ENCODE results near the gene SNPH.

Gene SNPH

GRCh38 chr20:1308702-1309095 is 42.6 kb downstream of the SNPH start:
- no peak overlapping the region for H3K4me3 ChIP-seq
- no peak overlapping the region for H3K27ac ChIP-seq
- TF ChIP-seq CTCF (IDR thresholded peaks at IDR 0.05), result no peak
- DNase-seq (ENCODE audit: low spot score), result no peak

DNA sequence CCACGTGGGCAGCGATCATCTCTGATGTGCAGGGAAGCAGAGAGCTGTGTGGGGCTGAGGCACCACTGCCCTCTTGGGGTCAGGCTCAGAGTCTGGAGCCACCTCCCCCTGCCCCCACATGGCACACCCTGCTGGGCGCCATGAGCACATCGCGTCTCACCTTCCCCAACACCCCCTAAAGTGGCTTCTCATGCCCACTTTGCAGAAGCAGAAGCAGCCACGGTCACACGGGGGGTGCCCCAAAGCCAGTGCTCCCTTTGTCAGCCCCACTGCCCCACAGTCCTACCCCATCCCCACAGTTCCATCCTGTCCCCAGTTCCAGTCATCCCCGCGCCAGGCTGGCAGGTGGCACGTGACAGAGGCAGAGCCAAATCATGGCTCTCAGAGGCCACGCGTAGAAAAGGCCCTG is 43.3 kb downstream of the SNPH start:
- Histone ChIP-seq H3K27ac (no peak overlapping the region), H3K4me3 (no peak overlapping the region)
- no peak for DNase-seq (ENCODE audit: low spot score)
- TF ChIP-seq CTCF (IDR thresholded peaks at IDR 0.05), result no peak

GRCh38 chr20:1310071-1310470 is 44.0 kb downstream of the SNPH start:
- no peak for TF ChIP-seq CTCF (IDR thresholded peaks at IDR 0.05)
- no peak for DNase-seq (ENCODE audit: low spot score)
- H3K27ac ChIP-seq, result no peak overlapping the region

DNA sequence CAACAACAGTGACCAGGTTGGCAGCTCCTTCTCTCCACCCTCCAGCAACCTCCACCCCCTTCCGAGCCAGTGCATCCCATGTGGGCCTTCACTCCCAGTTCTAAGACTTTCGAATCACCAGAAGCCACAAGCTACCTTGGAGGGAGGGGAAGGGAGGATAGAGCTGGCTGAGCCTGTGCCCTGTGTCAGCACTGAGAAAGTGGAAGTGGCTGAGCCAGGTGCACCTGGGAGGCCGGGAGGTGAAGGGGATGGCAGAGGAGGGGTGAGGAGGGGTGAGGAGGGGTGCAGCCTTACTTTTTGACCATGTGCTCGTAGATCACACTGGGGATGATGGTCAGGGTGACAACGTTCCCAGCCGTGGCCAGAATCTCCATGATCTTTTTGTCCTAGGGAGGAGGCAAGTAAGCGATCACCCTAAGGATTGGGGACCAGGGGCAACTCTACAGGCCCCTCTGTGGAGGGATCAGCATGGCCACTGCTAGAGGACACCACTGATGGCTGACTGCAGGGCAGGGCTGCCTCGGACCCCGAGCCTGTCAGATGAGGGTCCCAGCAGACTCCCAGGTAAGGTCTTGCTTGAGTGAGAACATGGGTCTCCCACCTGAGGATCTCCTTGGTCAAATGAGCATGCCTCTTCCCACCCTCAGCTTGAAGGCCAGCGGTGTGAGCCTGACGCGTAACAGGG is 44.6 kb downstream of the SNPH start:
- DNase-seq (ENCODE audit: low spot score), result no peak
- no peak for TF ChIP-seq CTCF (IDR thresholded peaks at IDR 0.05)
- Histone ChIP-seq H3K27ac (no peak overlapping the region), H3K4me3 (no peak overlapping the region)

More at GRCh38 chr20:1310071-1310470, 44.0 kb downstream of the SNPH start:
- H3K4me3 ChIP-seq, result no peak overlapping the region

DNA sequence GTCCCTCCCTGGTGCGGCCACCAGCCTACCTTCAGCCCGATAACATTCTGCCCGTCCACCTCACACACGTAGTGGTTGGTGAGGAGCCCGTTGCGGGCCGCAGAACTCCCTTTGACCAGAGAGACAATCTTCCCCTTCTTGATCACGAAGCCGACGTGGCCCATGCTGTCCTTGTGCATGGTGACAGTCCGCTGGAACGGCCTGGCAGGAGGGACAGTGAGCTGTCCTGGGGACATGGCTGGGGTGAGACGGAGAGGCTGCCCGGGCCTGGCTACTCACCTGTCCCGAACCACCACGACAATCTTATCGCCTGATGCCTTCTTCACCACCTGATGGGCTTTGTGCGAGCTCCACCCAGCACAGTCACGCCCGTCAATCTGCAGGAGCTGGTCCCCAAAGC is 46.2 kb downstream of the SNPH start:
- DNase-seq (ENCODE audit: low spot score), result no peak
- TF ChIP-seq CTCF (IDR thresholded peaks at IDR 0.05), result no peak
- Histone ChIP-seq H3K4me3 (no peak overlapping the region), H3K27ac (no peak overlapping the region)

DNA sequence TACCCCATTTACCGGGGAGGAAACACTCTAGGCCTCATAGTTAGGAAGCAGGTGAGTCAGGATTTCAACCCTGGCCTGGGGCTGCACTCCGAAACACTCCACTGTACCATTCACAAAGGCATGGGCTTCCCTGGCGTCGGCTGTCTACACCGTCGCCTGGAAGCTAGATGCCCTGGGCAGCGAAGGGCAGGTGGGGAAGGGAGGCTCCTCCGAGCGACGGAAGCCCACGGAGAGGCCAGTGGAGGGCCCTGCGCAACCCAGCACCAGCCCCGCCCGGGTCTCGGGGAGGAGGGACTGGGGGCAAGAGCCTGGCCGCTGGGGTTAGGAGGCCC is 46.8 kb downstream of the SNPH start:
- no peak for DNase-seq (ENCODE audit: low spot score)
- TF ChIP-seq CTCF (IDR thresholded peaks at IDR 0.05), result no peak
- H3K4me3 ChIP-seq, result no peak overlapping the region
- H3K27ac ChIP-seq, result no peak overlapping the region

- peak overlapping the region; percentile 58 for H3K4me3 ChIP-seq
- H3K27ac ChIP-seq, result no peak overlapping the region
- peak; percentile 85 for DNase-seq (ENCODE audit: low spot score)
- peak; percentile 98 for TF ChIP-seq CTCF (IDR thresholded peaks at IDR 0.05)
Measured at GRCh38 chr20:1313236-1313964, 47.3 kb downstream of the SNPH start.
